Peyer's patch (tissue), 4 donors: ENCODE results near the gene UBA6. TPM values are rescaled to one million over a fixed set of nuclear protein-coding genes. Genes with fewer than 3 reads are reported as not detected.

ENCODE experiments used
- DNase-seq, 3 donors: peaks; one replicate each; pipeline ENCODE4 v3.0.0-alpha.2; 2017 to 2019
- H3K27ac ChIP-seq, 4 donors: fragments of 200-600 bp; sonication (generic); one replicate each; pipeline ENCODE4 v1.5.1; 2016 to 2019
- H3K27me3 ChIP-seq, 2 donors: fragments of 200-600 bp; sonication (generic); one replicate each; pipeline ENCODE4 v1.5.1; 2019
- H3K36me3 ChIP-seq, 3 donors: fragments of 200-600 bp; sonication (generic); one replicate each; pipeline ENCODE4 v1.5.1; 2016 to 2019
- H3K4me1 ChIP-seq, 4 donors: fragments of 200-600 bp; sonication (generic); one replicate each; pipeline ENCODE4 v1.5.1; 2016 to 2019
- H3K4me3 ChIP-seq, 4 donors: fragments of 200-600 bp; sonication (generic); 1 replicate in 3 of 4; 2 replicates in 1 of 4; pipeline ENCODE4 v1.5.1; 2016 to 2019; ENCODE audit warnings: mild to moderate bottlenecking in 1 of 4
- H3K9me3 ChIP-seq, 4 donors: fragments of 200-600 bp; sonication (generic); one replicate each; pipeline ENCODE4 v1.5.1; 2016 to 2019; ENCODE audit warnings: mild to moderate bottlenecking in 1 of 4
- CTCF ChIP-seq, 6 experiments: fragments of 450-650 bp in 4 of 6; fragments of 200-600 bp in 2 of 6; sonication (generic) in 1 of 6; IDR thresholded peaks; one replicate each; pipeline ENCODE4 v1.5.1; 2017 to 2019; ENCODE audit warnings: antibody characterized with exemption in 6 of 6, mild to moderate bottlenecking in 3 of 6, moderate library complexity in 1 of 6
- POLR2A ChIP-seq, 2 donors: fragments of 450-650 bp; IDR thresholded peaks; one replicate each; pipeline ENCODE4 v1.5.1; 2017; ENCODE audit warnings: antibody characterized with exemption in 2 of 2, mild to moderate bottlenecking in 2 of 2, moderate library complexity in 2 of 2
- total RNA-seq, 4 donors: library from RNA; depleted of rRNA; stranded (reverse); fragments of >200 nt; gene quantifications; one replicate each; pipeline ENCODE4 v1.1.0, GENCODE V29; 2016

The UBA6 gene
- total RNA-seq, 4 donors from 2014 or later = 18.1 to 69.7 (median 43.3) TPM

- TF ChIP-seq CTCF (IDR thresholded peaks at IDR 0.05) (no peak), POLR2A (IDR thresholded peaks at IDR 0.05) (no peak)
- Histone ChIP-seq H3K36me3 (peaks cover 0 to 66% (median 0%) of the 10 kb centered on the region in 3 donors), H3K4me1 (no peaks in the 10 kb centered on the region), H3K9me3 (no peaks in the 10 kb centered on the region), H3K4me3 (no peak overlapping the region), H3K27me3 (no peaks in the 10 kb centered on the region), H3K27ac (no peak overlapping the region)
- DNase-seq = no peak
Measured at GRCh38 chr4:67634741-67635140, 66.2 kb downstream of the UBA6 start.

- Histone ChIP-seq H3K9me3 (no peaks in the 10 kb centered on the region), H3K4me1 (no peaks in the 10 kb centered on the region), H3K4me3 (no peak overlapping the region), H3K27ac (no peak overlapping the region), H3K36me3 (peaks cover 0 to 63% (median 0%) of the 10 kb centered on the region in 3 donors), H3K27me3 (no peaks in the 10 kb centered on the region)
- DNase-seq = no peak
- no peak for TF ChIP-seq POLR2A (IDR thresholded peaks at IDR 0.05)
- TF ChIP-seq CTCF (IDR thresholded peaks at IDR 0.05) = no peak
Measured at GRCh38 chr4:67632492-67632891, 68.5 kb downstream of the UBA6 start.

- TF ChIP-seq CTCF (IDR thresholded peaks at IDR 0.05) (no peak), POLR2A (IDR thresholded peaks at IDR 0.05) (no peak)
- H3K9me3 ChIP-seq = no peaks in the 10 kb centered on the region
- no peaks in the 10 kb centered on the region for H3K27me3 ChIP-seq
- DNase-seq = no peak
- H3K36me3 ChIP-seq = peaks cover 0 to 65% (median 0%) of the 10 kb centered on the region in 3 donors
- H3K4me1 ChIP-seq = no peaks in the 10 kb centered on the region
- no peak overlapping the region for H3K27ac ChIP-seq
- no peak overlapping the region for H3K4me3 ChIP-seq
Measured at GRCh38 chr4:67624939-67625338, 76.0 kb downstream of the UBA6 start.

- DNase-seq = no peak
- Histone ChIP-seq H3K27ac (no peak overlapping the region), H3K27me3 (no peaks in the 10 kb centered on the region), H3K4me1 (no peaks in the 10 kb centered on the region), H3K9me3 (no peaks in the 10 kb centered on the region), H3K4me3 (no peak overlapping the region), H3K36me3 (peaks cover 0 to 43% (median 0%) of the 10 kb centered on the region in 3 donors)
- TF ChIP-seq CTCF (IDR thresholded peaks at IDR 0.05) (no peak), POLR2A (IDR thresholded peaks at IDR 0.05) (no peak)
Measured at GRCh38 chr4:67616478-67616877, 84.5 kb downstream of the UBA6 start.

- Histone ChIP-seq H3K27ac (no peak overlapping the region), H3K27me3 (no peaks in the 10 kb centered on the region), H3K4me3 (no peak overlapping the region), H3K9me3 (no peaks in the 10 kb centered on the region), H3K4me1 (no peaks in the 10 kb centered on the region), H3K36me3 (peaks cover 0 to 29% (median 0%) of the 10 kb centered on the region in 3 donors)
- TF ChIP-seq POLR2A (IDR thresholded peaks at IDR 0.05) = no peak
- no peak for TF ChIP-seq CTCF (IDR thresholded peaks at IDR 0.05)
- DNase-seq = no peak
Measured at GRCh38 chr4:67615119-67615518, 85.8 kb downstream of the UBA6 start.

GRCh38 chr4:67614186-67614585, 86.8 kb downstream of the UBA6 start:
- TF ChIP-seq POLR2A (IDR thresholded peaks at IDR 0.05) (no peak), CTCF (IDR thresholded peaks at IDR 0.05) (no peak)
- Histone ChIP-seq H3K27me3 (no peaks in the 10 kb centered on the region), H3K27ac (no peak overlapping the region)

More at GRCh38 chr4:67614186-67614585, 86.8 kb downstream of the UBA6 start:
- Histone ChIP-seq H3K4me3 (no peak overlapping the region), H3K36me3 (peaks cover 0 to 20% (median 0%) of the 10 kb centered on the region in 3 donors), H3K4me1 (no peaks in the 10 kb centered on the region), H3K9me3 (peaks cover 0 to 4% (median 0%) of the 10 kb centered on the region in 4 donors)
- no peak for DNase-seq
